K562 (cell line): Measurements from ENCODE around the gene DST. TPM values are rescaled to one million over a fixed set of nuclear protein-coding genes. Genes with fewer than 3 reads are reported as not detected.

Experiments
- ATAC-seq: fragments of 200-7000 bp; cut with Tn5 transposase; 3 replicates; pipeline ENCODE4 v1.9.1; 2020; ENCODE audit warnings: moderate library complexity
- BruUV-seq: library from RNA; stranded (reverse); fragments of 400-500 nt; replicated peaks from 2 replicates; lab custom pipeline; 2021; lab: Mats Ljungman, UMichigan
- CTCF ChIA-PET: fragments of 300-600 bp; formaldehyde crosslinking; extraction: SDS; loops from one replicate; lab custom pipeline; 2021; ENCODE audit warnings: low intra/inter-chr PET ratio; lab: Yijun Ruan, JAX
- POLR2A ChIA-PET: fragments of 300-600, 350-650 bp; sonication (Branson Sonifier 250); formaldehyde crosslinking; extraction: SDS; loops from one replicate; lab custom pipeline; 2021; ENCODE audit warnings: antibody characterized with exemption, inconsistent platforms; lab: Yijun Ruan, JAX
- DNase-seq, 4 experiments: peaks; one replicate each; pipeline versions ENCODE4 v3.0.0 to v3.0.0-alpha.2; 2011 to 2018; ENCODE audit warnings: low spot score in 3 of 4, mixed read lengths in 3 of 4; ENCODE audit errors: extremely low read depth in 1 of 4
- FAIRE-seq: peaks from 2 replicates; lab custom pipeline; 2011; peaks lifted over from hg19 to GRCh38; lab: Jason Lieb, UNC
- H2AFZ ChIP-seq: 2 replicates; pipeline ENCODE4 v1.6.0; 2011; ENCODE audit warnings: low read depth, low read length, control low read depth, inconsistent platforms
- H3K27ac ChIP-seq: fragments of 200-600 bp; 3 replicates; pipeline ENCODE4 v1.8.0; 2011; ENCODE audit warnings: low read depth, mild to moderate bottlenecking, control low read depth, inconsistent platforms, low read length, moderate library complexity, mixed read lengths; ENCODE audit errors: extremely low read depth
- H3K27me3 ChIP-seq, 2 experiments: fragments of 300-600 bp in 1 of 2; 2 replicates in 1 of 2; 3 replicates in 1 of 2; pipeline versions ENCODE4 v1.6.0 to v1.8.0; 2011; ENCODE audit warnings: inconsistent platforms in 2 of 2, low read length in 2 of 2, mild to moderate bottlenecking in 1 of 2, mixed read lengths in 1 of 2, moderate library complexity in 1 of 2; ENCODE audit not compliant: control insufficient read depth in 2 of 2, insufficient read depth in 2 of 2
- H3K36me3 ChIP-seq: fragments of 300-600 bp; 3 replicates; pipeline ENCODE4 v1.8.0; 2011; ENCODE audit warnings: mild to moderate bottlenecking, low read length, inconsistent platforms; ENCODE audit not compliant: control insufficient read depth, insufficient read depth
- H3K4me1 ChIP-seq, 2 experiments: fragments of 200-600 bp in 1 of 2; replicated peaks in 1 of 2; 2 replicates in 1 of 2; 3 replicates in 1 of 2; pipeline versions ENCODE4 v1.5.1 to v1.8.0; 2011; ENCODE audit warnings: inconsistent platforms in 2 of 2, low read length in 2 of 2, mild to moderate bottlenecking in 1 of 2, mixed read lengths in 1 of 2, moderate library complexity in 1 of 2; ENCODE audit not compliant: control insufficient read depth in 2 of 2, insufficient read depth in 2 of 2
- H3K4me2 ChIP-seq: 2 replicates; pipeline ENCODE4 v1.6.1; 2011; ENCODE audit warnings: low read length, control low read depth, inconsistent platforms, mixed read lengths; ENCODE audit not compliant: insufficient read depth
- H3K4me3 ChIP-seq: fragments of 200-600 bp; sonication (generic), shearing (Covaris generic); 2 replicates; pipeline ENCODE4 v1.5.1; 2016; ENCODE audit warnings: control low read depth, inconsistent platforms
- H3K79me2 ChIP-seq: fragments of 200-600 bp; 3 replicates; pipeline ENCODE4 v1.8.0; 2011; ENCODE audit warnings: low read length, inconsistent platforms; ENCODE audit not compliant: control insufficient read depth, insufficient read depth
- H3K9ac ChIP-seq, 2 experiments: 2 replicates each; pipeline versions ENCODE4 v1.6.0 to v1.6.1; 2011; ENCODE audit warnings: low read depth in 2 of 2, low read length in 2 of 2, control low read depth in 1 of 2, inconsistent platforms in 1 of 2, mild to moderate bottlenecking in 1 of 2, mixed read lengths in 1 of 2; ENCODE audit not compliant: insufficient read depth in 1 of 2
- H3K9me1 ChIP-seq: one replicate; pipeline ENCODE4 v1.6.0; 2011; ENCODE audit warnings: inconsistent platforms, mild to moderate bottlenecking, low read length, moderate library complexity; ENCODE audit not compliant: control insufficient read depth, insufficient read depth
- H3K9me3 ChIP-seq: replicated peaks from 2 replicates; pipeline ENCODE4 v1.5.1; 2011; ENCODE audit warnings: low read depth, low read length, inconsistent platforms; ENCODE audit not compliant: control insufficient read depth, insufficient read depth
- H4K20me1 ChIP-seq: replicated peaks from 2 replicates; pipeline ENCODE4 v1.6.1; 2011; ENCODE audit warnings: low read length, inconsistent platforms, mixed read lengths; ENCODE audit not compliant: control insufficient read depth, insufficient read depth
- ASH1L ChIP-seq: fragments of 450-650 bp; IDR thresholded peaks from 2 replicates; pipeline ENCODE4 v1.6.1; 2018; ENCODE audit warnings: borderline replicate concordance, mild to moderate bottlenecking, low read depth; ENCODE audit not compliant: partially characterized antibody
- CBX3 ChIP-seq, 2 experiments: IDR thresholded peaks; 1 replicate in 1 of 2; 2 replicates in 1 of 2; pipeline ENCODE4 v1.6.1; 2012; ENCODE audit warnings: inconsistent platforms in 2 of 2, low read length in 2 of 2, borderline replicate concordance in 1 of 2, control low read depth in 1 of 2
- CC2D1A ChIP-seq: fragments of 450-650 bp; IDR thresholded peaks from 2 replicates; pipeline ENCODE4 v1.6.1; 2017; ENCODE audit warnings: mild to moderate bottlenecking
- CEBPG ChIP-seq, 3 experiments: fragments of 200-800 bp in 1 of 3; sonication (Bioruptor generic) in 1 of 3; sonication (generic) in 1 of 3; formaldehyde crosslinking in 1 of 3; IDR thresholded peaks in 2 of 3; conservative IDR thresholded peaks in 1 of 3; 2 replicates each; pipeline versions ENCODE4 v1.6.1 to v1.8.0; 2016 to 2022; ENCODE audit warnings: missing compliant biosample characterization in 2 of 3, missing genetic modification characterization in 2 of 3, mild to moderate bottlenecking in 1 of 3, missing genetic modification reagents in 1 of 3
- CHD4 ChIP-seq: fragments of 200-600 bp; sonication (generic); IDR thresholded peaks from 3 replicates; pipeline ENCODE4 v1.6.1; 2012; ENCODE audit warnings: low read depth, mild to moderate bottlenecking, mixed read lengths, low read length, inconsistent platforms; ENCODE audit not compliant: insufficient read depth, insufficient replicate concordance, poor library complexity, severe bottlenecking
- CTBP1 ChIP-seq: fragments of 450-650 bp; IDR thresholded peaks from 2 replicates; pipeline ENCODE4 v1.6.1; 2016; ENCODE audit warnings: borderline replicate concordance
- CXXC5 ChIP-seq: fragments of 250-450 bp; sonication (Bioruptor Pico); IDR thresholded peaks from 2 replicates; pipeline ENCODE4 v1.8.0; 2022; ENCODE audit warnings: inconsistent platforms, mild to moderate bottlenecking, moderate library complexity
- DLX4 ChIP-seq: fragments of 250-450 bp; sonication (Bioruptor Pico); IDR thresholded peaks from 2 replicates; pipeline ENCODE4 v1.6.1; 2021; ENCODE audit warnings: mild to moderate bottlenecking
- E2F8 ChIP-seq: fragments of 450-650 bp; IDR thresholded peaks from 2 replicates; pipeline ENCODE4 v1.7.1; 2018; ENCODE audit warnings: mild to moderate bottlenecking, low read depth; ENCODE audit not compliant: partially characterized antibody
- HIVEP1 ChIP-seq: fragments of 250-450 bp; sonication (Bioruptor Pico); IDR thresholded peaks from 2 replicates; pipeline ENCODE4 v1.4.0; 2020; ENCODE audit warnings: mild to moderate bottlenecking
- KHSRP ChIP-seq: fragments of 450-650 bp; IDR thresholded peaks from 2 replicates; pipeline ENCODE4 v1.6.1; 2017
- MAFF ChIP-seq: IDR thresholded peaks from 2 replicates; pipeline ENCODE4 v1.6.1; 2012; ENCODE audit warnings: low read length, improper control_type of control experiment
- RBM34 ChIP-seq: fragments of 200-400 bp; formaldehyde crosslinking; IDR thresholded peaks from 2 replicates; pipeline ENCODE4 v1.6.1; 2018; ENCODE audit warnings: low read length, borderline replicate concordance; ENCODE audit not compliant: insufficient read depth
- TOE1 ChIP-seq, 2 experiments: fragments of 450-650 bp in 1 of 2; sonication (generic) in 1 of 2; formaldehyde crosslinking in 1 of 2; IDR thresholded peaks; 2 replicates each; pipeline versions ENCODE4 v1.7.1 to v1.8.0; 2016 to 2022; ENCODE audit warnings: borderline replicate concordance in 2 of 2, mild to moderate bottlenecking in 2 of 2, antibody characterized with exemption in 1 of 2, inconsistent platforms in 1 of 2, low read depth in 1 of 2, missing genetic modification reagents in 1 of 2, moderate library complexity in 1 of 2
- UBTF ChIP-seq, 2 experiments: IDR thresholded peaks; 2 replicates each; pipeline ENCODE4 v1.6.1; 2012; ENCODE audit warnings: improper control_type of control experiment in 2 of 2, low read depth in 2 of 2, low read length in 2 of 2, borderline replicate concordance in 1 of 2
- ZNF124 ChIP-seq: sonication (generic); formaldehyde crosslinking; IDR thresholded peaks from 2 replicates; pipeline ENCODE4 v1.8.1; 2022; ENCODE audit warnings: missing genetic modification reagents
- ZNF695 ChIP-seq: fragments of 450-650 bp; formaldehyde crosslinking; IDR thresholded peaks from 2 replicates; pipeline ENCODE4 v1.4.0; 2020; ENCODE audit warnings: mild to moderate bottlenecking, moderate library complexity
- WGBS: fragments of 100-300 bp; shearing (Covaris generic); methylation state at CpG from one replicate; pipeline ENCODE4 v1.1.6; 2016; ENCODE audit warnings: low coverage, mixed read lengths; ENCODE audit not compliant: insufficient coverage; ENCODE audit errors: missing lambda C conversion rate; 5-methylcytosine and 5-hydroxymethylcytosine counted together
- in situ Hi-C: fragments of 300-500 bp; cut with MboI; formaldehyde crosslinking; loops from 4 replicates; pipeline ENCODE4 v1.15.0; 2018; ENCODE audit warnings: inconsistent platforms, mixed read lengths
- intact Hi-C: fragments of 100-400 bp; cut with micrococcal nuclease; formaldehyde crosslinking; loops from 2 replicates; pipeline ENCODE4 v1.14.2; 2022
- polyA plus RNA-seq, 8 experiments: library from polyadenylated mRNA; depleted of rRNA in 4 of 8; stranded (reverse) in 5 of 8; unstranded in 3 of 8; fragments of >200 nt; fragmentation: Nextera tagmentation in 2 of 8; fragmentation: Illumina TruSeq in 1 of 8; extraction: Ambion mirVana in 2 of 8; extraction: Trizol in 1 of 8; gene quantifications; 2 replicates each; pipeline versions ENCODE4 v1.2.1 to v1.2.3, GENCODE V29; 2011 to 2014; ENCODE audit warnings: inconsistent platforms in 1 of 8, missing spikeins in 1 of 8
- total RNA-seq, 7 experiments: library from RNA; depleted of rRNA in 6 of 7; stranded (reverse); fragments of >200 nt in 6 of 7; fragmentation: Illumina TruSeq in 2 of 7; extraction: Trizol in 2 of 7; gene quantifications; 2 replicates each; pipeline versions ENCODE4 v1.2.1 to v1.2.3, GENCODE V29; 2011 to 2021; ENCODE audit warnings: low replicate concordance in 1 of 7

The DST gene
- total and polyA plus RNA-seq, 9 of the 15 experiments (the other 6 are each of a cell fraction or from before 2014, with no cell fraction given) = 5.2 to 21.9 (median 13.3) TPM

GRCh38 chr6:56488281-56488680, 154.4 kb downstream of the DST start:
- no peak overlapping the region for H3K4me3 ChIP-seq
- DNase-seq (no peak), ATAC-seq (no peak), FAIRE-seq (no peak)
- H3K9me1 ChIP-seq = no peaks in the 10 kb centered on the region
- H3K9ac ChIP-seq = no peak overlapping the region
- CTCF ChIA-PET = no interaction called here
- no peaks in the 10 kb centered on the region for H3K79me2 ChIP-seq
- peaks cover 0 to 4% of the 10 kb centered on the region in 2 experiments; a peak in 2 of 5 replicates for H3K4me1 ChIP-seq
- intact Hi-C loops (no loop called here), in situ Hi-C loops (no loop called here)
- no peaks in the 10 kb centered on the region for H3K9me3 ChIP-seq
- no peak overlapping the region for H3K4me2 ChIP-seq
- no peak overlapping the region for H2AFZ ChIP-seq
- H3K27ac ChIP-seq = no peak overlapping the region
- H3K27me3 ChIP-seq = no peaks in the 10 kb centered on the region
- no TSS peak for BruUV-seq
- POLR2A ChIA-PET = interaction anchor here (0.6 kb wide), 1 partner anchor 707 kb away, joined by 5 read pairs; no protein-coding TSS in a partner anchor
- 50% methylated on average over 2 of the region's 2 CpGs for WGBS
- peaks cover 4% of the 10 kb centered on the region; the same call in 1 of the 3 replicates for H3K36me3 ChIP-seq
- H4K20me1 ChIP-seq = no peaks in the 10 kb centered on the region
- TF ChIP-seq CXXC5 (CRISPR knock-in tag) = no peak
- no peak for TF ChIP-seq TOE1 (IDR thresholded peaks at IDR 0.05; ENCODE audit: borderline replicate concordance)
- TF ChIP-seq TOE1 (CRISPR knock-in tag; IDR thresholded peaks at IDR 0.05; ENCODE audit: borderline replicate concordance, low read depth) = no peak
- TF ChIP-seq ASH1L = no peak
- TF ChIP-seq CC2D1A = no peak
- TF ChIP-seq RBM34 = no peak
- no peak for TF ChIP-seq MAFF
- TF ChIP-seq CBX3 (IDR thresholded peaks at IDR 0.05; ENCODE audit: borderline replicate concordance in 1 of 2, low read length in 2 of 2) = no peak
- no peak for TF ChIP-seq UBTF (IDR thresholded peaks at IDR 0.05; ENCODE audit: borderline replicate concordance in 1 of 2, low read depth in 2 of 2, low read length in 2 of 2)
- TF ChIP-seq DLX4 (CRISPR knock-in tag) = no peak
- TF ChIP-seq E2F8 = no peak
- no peak for TF ChIP-seq ZNF695 (CRISPR knock-in tag)
- no peak for TF ChIP-seq HIVEP1 (CRISPR knock-in tag)
- TF ChIP-seq CEBPG (CRISPR knock-in tag; IDR thresholded peaks at IDR 0.05) = no peak
- no peak for TF ChIP-seq CEBPG (tag; conservative IDR thresholded peaks at IDR 0.05 in 1 of 2, IDR thresholded peaks at IDR 0.05 in 1 of 2)
- TF ChIP-seq CTBP1 = no peak
- no peak for TF ChIP-seq KHSRP
- no peak for TF ChIP-seq CHD4
- no peak for TF ChIP-seq ZNF124 (CRISPR knock-in tag)
